BLaER1 treated with 17β-estradiol and CSF1 and Interleukin-3, amounts not matched to agents 10 nM and 100 nM (cell line): Measurements from ENCODE around the gene ZSCAN21.

Experiments
- H3K27ac ChIP-seq, 11 experiments: shearing (Covaris generic); formaldehyde crosslinking; 2 replicates each; pipeline ENCODE4 v1.8.1; 2022
- H3K27me3 ChIP-seq, 11 experiments: shearing (Covaris generic); formaldehyde crosslinking; 2 replicates each; pipeline ENCODE4 v1.8.1; 2022
- H3K36me3 ChIP-seq, 11 experiments: shearing (Covaris generic); formaldehyde crosslinking; 2 replicates each; pipeline ENCODE4 v1.8.1; 2022
- H3K4me1 ChIP-seq, 10 experiments: shearing (Covaris generic); formaldehyde crosslinking; 2 replicates each; pipeline ENCODE4 v1.8.1; 2022
- H3K4me2 ChIP-seq, 11 experiments: shearing (Covaris generic); formaldehyde crosslinking; 2 replicates each; pipeline ENCODE4 v1.8.1; 2022
- H3K4me3 ChIP-seq, 10 experiments: shearing (Covaris generic); formaldehyde crosslinking; 2 replicates each; pipeline ENCODE4 v1.8.1; 2022
- H3K9ac ChIP-seq, 11 experiments: shearing (Covaris generic); formaldehyde crosslinking; 2 replicates each; pipeline ENCODE4 v1.8.1; 2022
- H3K9me3 ChIP-seq, 11 experiments: shearing (Covaris generic); formaldehyde crosslinking; replicated peaks in 1 of 11; 2 replicates each; pipeline ENCODE4 v1.8.1; 2022
- H4K20me1 ChIP-seq, 11 experiments: shearing (Covaris generic); formaldehyde crosslinking; 2 replicates each; pipeline ENCODE4 v1.8.1; 2022
- Cebpa-rat ChIP-seq, 11 experiments: shearing (Covaris generic); IDR thresholded peaks; 2 replicates each; pipeline ENCODE4 v1.8.1; 2022

ZSCAN21 gene

GRCh38 chr7:100079024-100079560, 29.5 kb downstream of the ZSCAN21 start:
- Histone ChIP-seq H3K4me2 (peak overlapping the region in 10 of 11 experiments; percentile 87 to 98 (median 90); a peak in 15 of 22 replicates), H3K9me3 (peaks cover 30 to 51% (median 41%) of the 10 kb centered on the region in 11 experiments), H3K9ac (peak overlapping the region in 7 of 11 experiments; percentile 95 to 100 (median 99); a peak in 9 of 22 replicates), H3K36me3 (peaks cover 56 to 65% (median 62%) of the 10 kb centered on the region in 11 experiments), H3K4me3 (peak overlapping the region in 2 of 10 experiments; percentile 29 to 98; a peak in 1 of 20 replicates), H4K20me1 (peaks cover 7 to 54% (median 23%) of the 10 kb centered on the region in 11 experiments; a peak in 13 of 22 replicates), H3K27ac (no peak overlapping the region), H3K27me3 (peaks cover 0 to 18% (median 14%) of the 10 kb centered on the region in 11 experiments; a peak in 16 of 22 replicates), H3K4me1 (peaks cover 23 to 30% (median 27%) of the 10 kb centered on the region in 10 experiments)
- no peak for TF ChIP-seq Cebpa-rat (IDR thresholded peaks at IDR 0.05)

- H3K27ac ChIP-seq, result peak overlapping the region; percentile 87 to 100 (median 99)
These were observed 31.4 kb downstream of the ZSCAN21 start for GRCh38 chr7:100080907-100081534.

GRCh38 chr7:100081535-100082102, 32.0 kb downstream of the ZSCAN21 start, which contains the start of gene ZNF3:
Gene ZNF3, minus strand, starts transcription at chr7:100081723. Its CDS starts 4,366 bp downstream, at chr7:100077357.
- H3K27ac ChIP-seq, result peak within 1 kb of the TSS; percentile 87 to 100 (median 99)
- peaks cover 5 to 26% (median 16%) of the 10 kb centered on the region in 11 experiments; a peak in 20 of 22 replicates for H3K9me3 ChIP-seq
- H4K20me1 ChIP-seq, result peaks cover 7 to 40% (median 23%) of the 10 kb centered on the region in 11 experiments; a peak in 12 of 22 replicates
- no peak for TF ChIP-seq Cebpa-rat (IDR thresholded peaks at IDR 0.05)
- peak within 1 kb of the TSS; percentile 86 to 99 (median 98) for H3K4me3 ChIP-seq
- H3K4me2 ChIP-seq, result peak within 1 kb of the TSS; percentile 87 to 98 (median 91)
- peak within 1 kb of the TSS; percentile 95 to 100 (median 99) for H3K9ac ChIP-seq
- peaks cover 0 to 18% (median 14%) of the 10 kb centered on the region in 11 experiments; a peak in 16 of 22 replicates for H3K27me3 ChIP-seq
- peaks cover 24 to 41% (median 31%) of the 10 kb centered on the region in 10 experiments for H3K4me1 ChIP-seq
- H3K36me3 ChIP-seq, result peaks cover 31 to 39% (median 37%) of the 10 kb centered on the region in 11 experiments

More at GRCh38 chr7:100080907-100081534, 31.4 kb downstream of the ZSCAN21 start:
- H3K4me3 ChIP-seq, result peak overlapping the region; percentile 86 to 99 (median 98)
- peak overlapping the region; percentile 87 to 98 (median 91) for H3K4me2 ChIP-seq
- no peak for TF ChIP-seq Cebpa-rat (IDR thresholded peaks at IDR 0.05)
- H3K9ac ChIP-seq, result peak overlapping the region; percentile 95 to 100 (median 99)
- H4K20me1 ChIP-seq, result peaks cover 7 to 44% (median 23%) of the 10 kb centered on the region in 11 experiments; a peak in 12 of 22 replicates
- peaks cover 24 to 37% (median 30%) of the 10 kb centered on the region in 10 experiments for H3K4me1 ChIP-seq
- H3K36me3 ChIP-seq, result peaks cover 37 to 45% (median 43%) of the 10 kb centered on the region in 11 experiments
- H3K27me3 ChIP-seq, result peaks cover 0 to 18% (median 14%) of the 10 kb centered on the region in 11 experiments; a peak in 16 of 22 replicates
- H3K9me3 ChIP-seq, result peaks cover 11 to 32% (median 22%) of the 10 kb centered on the region in 11 experiments

- Histone ChIP-seq H3K4me1 (peaks cover 26 to 43% (median 33%) of the 10 kb centered on the region in 10 experiments), H3K9me3 (peaks cover 0 to 12% (median 3%) of the 10 kb centered on the region in 11 experiments; a peak in 11 of 22 replicates), H3K9ac (peak overlapping the region in 2 of 11 experiments; percentile 96; a peak in 1 of 22 replicates), H3K4me2 (peak overlapping the region; percentile 44 to 82 (median 71); a peak in 18 of 22 replicates), H4K20me1 (peaks cover 7 to 28% (median 23%) of the 10 kb centered on the region in 11 experiments; a peak in 12 of 22 replicates), H3K4me3 (0 out of 20 replicates have a peak overlapping the region, but pooled peaks of 1 of the 10 experiments have one; percentile 99), H3K27me3 (peaks cover 0 to 18% (median 14%) of the 10 kb centered on the region in 11 experiments; a peak in 16 of 22 replicates), H3K36me3 (peaks cover 18 to 26% (median 23%) of the 10 kb centered on the region in 11 experiments), H3K27ac (peak overlapping the region in 1 of 11 experiments; percentile 95; a peak in 2 of 22 replicates)
- TF ChIP-seq Cebpa-rat (IDR thresholded peaks at IDR 0.05), result no peak
These were observed 33.4 kb downstream of the ZSCAN21 start for GRCh38 chr7:100082978-100083377.

- H4K20me1 ChIP-seq, result peaks cover 0 to 3% (median 0%) of the 10 kb centered on the region in 11 experiments; a peak in 5 of 22 replicates
- no peaks in the 10 kb centered on the region for H3K9me3 ChIP-seq
- TF ChIP-seq Cebpa-rat (IDR thresholded peaks at IDR 0.05), result peak in 2 of 11 experiments; percentile 9 to 15; a peak in 1 of 22 replicates
- peaks cover 0 to 18% (median 14%) of the 10 kb centered on the region in 11 experiments; a peak in 16 of 22 replicates for H3K27me3 ChIP-seq
- H3K36me3 ChIP-seq, result peaks cover under 1 to 7% (median 5%) of the 10 kb centered on the region in 11 experiments; a peak in 21 of 22 replicates
- H3K27ac ChIP-seq, result no peak overlapping the region; a peak in 1 of 22 replicates
- H3K9ac ChIP-seq, result no peak overlapping the region
- no peak overlapping the region for H3K4me3 ChIP-seq
- H3K4me1 ChIP-seq, result peaks cover 31 to 46% (median 38%) of the 10 kb centered on the region in 10 experiments
- H3K4me2 ChIP-seq, result peak overlapping the region in 2 of 11 experiments; percentile 28 to 36; a peak in 4 of 22 replicates
These were observed 35.9 kb downstream of the ZSCAN21 start for GRCh38 chr7:100085515-100085914.

- Histone ChIP-seq H3K27ac (no peak overlapping the region), H3K27me3 (peaks cover 0 to 17% (median 13%) of the 10 kb centered on the region in 11 experiments; a peak in 16 of 22 replicates), H3K4me3 (no peak overlapping the region), H4K20me1 (peaks cover 0 to 15% (median 9%) of the 10 kb centered on the region in 11 experiments; a peak in 13 of 22 replicates), H3K9me3 (no peaks in the 10 kb centered on the region), H3K4me2 (no peak overlapping the region), H3K9ac (no peak overlapping the region), H3K4me1 (peaks cover 31 to 54% (median 44%) of the 10 kb centered on the region in 10 experiments), H3K36me3 (peaks cover 17 to 24% (median 22%) of the 10 kb centered on the region in 11 experiments)
- TF ChIP-seq Cebpa-rat (IDR thresholded peaks at IDR 0.05), result no peak
These were observed 37.6 kb downstream of the ZSCAN21 start for GRCh38 chr7:100087055-100087750.

- Histone ChIP-seq H3K9me3 (no peaks in the 10 kb centered on the region), H3K27me3 (peaks cover 0 to 7% (median 4%) of the 10 kb centered on the region in 11 experiments; a peak in 9 of 22 replicates), H3K4me2 (peak overlapping the region; percentile 86 to 97 (median 94)), H3K9ac (peak overlapping the region; percentile 83 to 97 (median 91)), H3K4me3 (peak overlapping the region; percentile 68 to 96 (median 88)), H3K27ac (peak overlapping the region; percentile 59 to 93 (median 87); a peak in 21 of 22 replicates), H3K4me1 (peaks cover 24 to 46% (median 37%) of the 10 kb centered on the region in 10 experiments), H3K36me3 (peaks cover 27 to 33% (median 32%) of the 10 kb centered on the region in 11 experiments), H4K20me1 (peaks cover 0 to 25% (median 19%) of the 10 kb centered on the region in 11 experiments; a peak in 19 of 22 replicates)
- no peak for TF ChIP-seq Cebpa-rat (IDR thresholded peaks at IDR 0.05)
These were observed 38.6 kb downstream of the ZSCAN21 start for GRCh38 chr7:100088095-100088620.
